Measurements from ENCODE around the gene EIF4E1B.

DNA sequence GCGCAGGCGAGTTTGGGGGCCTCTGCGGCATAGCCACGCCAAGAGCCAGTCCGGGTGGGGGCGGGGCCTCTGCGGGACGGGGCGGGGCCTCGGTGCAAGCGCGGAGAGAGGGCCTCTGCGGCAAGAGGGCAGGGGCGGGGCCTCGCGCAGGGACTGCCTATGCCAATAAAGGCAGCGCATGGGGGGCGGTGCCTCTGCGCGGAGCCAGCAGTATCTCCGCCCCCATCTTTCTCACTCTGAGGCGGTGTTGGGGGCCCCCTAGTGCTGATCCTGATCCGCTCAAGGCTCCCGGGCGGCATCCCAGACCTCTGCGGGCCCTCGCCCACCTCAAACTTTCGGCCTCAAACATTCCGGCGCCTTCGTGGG lies 11.3 kb upstream of the EIF4E1B start:
- TF ChIP-seq, protein P1, sequence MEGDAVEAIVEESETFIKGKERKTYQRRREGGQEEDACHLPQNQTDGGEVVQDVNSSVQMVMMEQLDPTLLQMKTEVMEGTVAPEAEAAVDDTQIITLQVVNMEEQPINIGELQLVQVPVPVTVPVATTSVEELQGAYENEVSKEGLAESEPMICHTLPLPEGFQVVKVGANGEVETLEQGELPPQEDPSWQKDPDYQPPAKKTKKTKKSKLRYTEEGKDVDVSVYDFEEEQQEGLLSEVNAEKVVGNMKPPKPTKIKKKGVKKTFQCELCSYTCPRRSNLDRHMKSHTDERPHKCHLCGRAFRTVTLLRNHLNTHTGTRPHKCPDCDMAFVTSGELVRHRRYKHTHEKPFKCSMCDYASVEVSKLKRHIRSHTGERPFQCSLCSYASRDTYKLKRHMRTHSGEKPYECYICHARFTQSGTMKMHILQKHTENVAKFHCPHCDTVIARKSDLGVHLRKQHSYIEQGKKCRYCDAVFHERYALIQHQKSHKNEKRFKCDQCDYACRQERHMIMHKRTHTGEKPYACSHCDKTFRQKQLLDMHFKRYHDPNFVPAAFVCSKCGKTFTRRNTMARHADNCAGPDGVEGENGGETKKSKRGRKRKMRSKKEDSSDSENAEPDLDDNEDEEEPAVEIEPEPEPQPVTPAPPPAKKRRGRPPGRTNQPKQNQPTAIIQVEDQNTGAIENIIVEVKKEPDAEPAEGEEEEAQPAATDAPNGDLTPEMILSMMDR (IDR thresholded peaks at IDR 0.05), result no peak
- TF ChIP-seq EP300 (IDR thresholded peaks at IDR 0.05) (no peak), POLR2A (IDR thresholded peaks at IDR 0.05) (no peak)
